ENCODE data around the gene FLACC1. TPM values are rescaled to one million over a fixed set of nuclear protein-coding genes. Genes with fewer than 3 reads are reported as not detected.

Gene FLACC1
- total and polyA plus RNA-seq, 2 donors (not counting 1 experiment from before 2014, with no cell fraction given): 1.5 to 5.0 TPM

DNA sequence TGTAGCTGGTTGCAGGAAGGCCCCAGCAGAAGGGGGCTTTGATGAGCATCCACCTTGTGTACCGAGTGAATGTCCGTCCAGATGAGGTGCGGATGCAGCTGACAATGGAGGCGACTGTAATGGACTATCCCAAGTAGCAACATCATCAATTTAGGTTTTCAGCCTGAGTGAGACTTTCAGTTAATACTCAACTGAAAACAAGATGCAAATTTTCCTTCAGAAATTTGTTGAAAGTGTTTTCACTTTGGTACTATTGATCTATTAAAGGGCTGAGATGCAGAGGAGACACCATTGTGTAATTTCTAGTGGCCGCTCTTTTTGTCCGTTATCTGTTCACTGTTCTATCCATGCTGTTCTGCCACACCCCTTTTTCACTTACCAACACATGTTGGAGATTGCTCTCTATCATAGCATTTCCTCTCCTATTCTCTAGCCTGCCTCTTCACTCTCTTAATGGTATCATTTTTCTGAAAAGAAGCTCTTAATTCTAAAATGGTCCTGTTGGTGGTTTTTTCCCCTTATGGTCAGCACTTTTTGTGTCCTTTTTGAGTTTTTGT, 108.8 kb downstream of the FLACC1 start:
- Histone ChIP-seq H3K9ac (ENCODE audit: low read length) (no peak overlapping the region), H3K27ac (ENCODE audit: low read length in 2 of 2) (no peak overlapping the region), H4K20me1 (ENCODE audit: control insufficient read depth, insufficient read depth, low read length, poor library complexity, severe bottlenecking) (no peaks in the 10 kb centered on the region), H3K36me3 (replicated peaks in 1 of 2; ENCODE audit: control extremely low read depth in 1 of 2, control insufficient read depth in 1 of 2, extremely low read depth in 1 of 2, insufficient read depth in 2 of 2, low read length in 1 of 2) (peaks cover 0 to 7% of the 10 kb centered on the region in 2 experiments), H3K79me2 (ENCODE audit: control insufficient read depth, insufficient read depth, low read length) (peaks cover 96% of the 10 kb centered on the region), H3K4me1 (ENCODE audit: control insufficient read depth in 2 of 2, insufficient read depth in 2 of 2, low read length in 2 of 2) (peaks cover 26 to 40% of the 10 kb centered on the region in 2 donors), H2AFZ (ENCODE audit: insufficient read depth, low read depth, low read length, poor library complexity, severe bottlenecking) (no peak overlapping the region), H3K9me3 (ENCODE audit: control extremely low read depth in 1 of 3, control insufficient read depth in 2 of 3, insufficient read depth in 1 of 3, low read length in 2 of 3) (no peaks in the 10 kb centered on the region), H3K4me3 (ENCODE audit: control extremely low read depth in 1 of 5, extremely low read depth in 1 of 5, insufficient read depth in 1 of 5, low read depth in 2 of 5, low read length in 4 of 5) (no peak overlapping the region), H3K4me2 (replicated peaks; ENCODE audit: low read depth, low read length, poor library complexity, severe bottlenecking) (no peak overlapping the region), H3K27me3 (replicated peaks in 1 of 4; ENCODE audit: control extremely low read depth in 1 of 4, control insufficient read depth in 3 of 4, insufficient read depth in 4 of 4, low read length in 3 of 4) (no peaks in the 10 kb centered on the region)
- DNase-seq (no peak), ATAC-seq (ENCODE audit: low read depth) (no peak)
- Mint-ChIP-seq H3K9me3 (ENCODE audit: insufficient read depth) (no peaks in the 10 kb centered on the region), H3K27ac (no peak overlapping the region), H3K4me1 (peaks cover 74% of the 10 kb centered on the region), H3K27me3 (no peaks in the 10 kb centered on the region), H3K4me3 (no peak overlapping the region)
- CTCF ChIA-PET: interaction anchor here (1.1 to 1.7 kb wide), 2 partner anchors 9 to 17 kb away, joined by 3 to 4 read pairs; no protein-coding TSS in a partner anchor
- POLR2A ChIA-PET: no interaction called here
- intact Hi-C loops (cut with micrococcal nuclease): no loop called here
- WGBS (ENCODE audit: insufficient coverage): 96% methylated on average over 6 of the region's 6 CpGs
- TF ChIP-seq, protein P1, sequence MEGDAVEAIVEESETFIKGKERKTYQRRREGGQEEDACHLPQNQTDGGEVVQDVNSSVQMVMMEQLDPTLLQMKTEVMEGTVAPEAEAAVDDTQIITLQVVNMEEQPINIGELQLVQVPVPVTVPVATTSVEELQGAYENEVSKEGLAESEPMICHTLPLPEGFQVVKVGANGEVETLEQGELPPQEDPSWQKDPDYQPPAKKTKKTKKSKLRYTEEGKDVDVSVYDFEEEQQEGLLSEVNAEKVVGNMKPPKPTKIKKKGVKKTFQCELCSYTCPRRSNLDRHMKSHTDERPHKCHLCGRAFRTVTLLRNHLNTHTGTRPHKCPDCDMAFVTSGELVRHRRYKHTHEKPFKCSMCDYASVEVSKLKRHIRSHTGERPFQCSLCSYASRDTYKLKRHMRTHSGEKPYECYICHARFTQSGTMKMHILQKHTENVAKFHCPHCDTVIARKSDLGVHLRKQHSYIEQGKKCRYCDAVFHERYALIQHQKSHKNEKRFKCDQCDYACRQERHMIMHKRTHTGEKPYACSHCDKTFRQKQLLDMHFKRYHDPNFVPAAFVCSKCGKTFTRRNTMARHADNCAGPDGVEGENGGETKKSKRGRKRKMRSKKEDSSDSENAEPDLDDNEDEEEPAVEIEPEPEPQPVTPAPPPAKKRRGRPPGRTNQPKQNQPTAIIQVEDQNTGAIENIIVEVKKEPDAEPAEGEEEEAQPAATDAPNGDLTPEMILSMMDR (IDR thresholded peaks at IDR 0.05): no peak
- no peak for TF ChIP-seq EZH2 (IDR thresholded peaks at IDR 0.05; ENCODE audit: borderline replicate concordance, insufficient read depth, low read depth, low read length, poor library complexity, severe bottlenecking)

DNA sequence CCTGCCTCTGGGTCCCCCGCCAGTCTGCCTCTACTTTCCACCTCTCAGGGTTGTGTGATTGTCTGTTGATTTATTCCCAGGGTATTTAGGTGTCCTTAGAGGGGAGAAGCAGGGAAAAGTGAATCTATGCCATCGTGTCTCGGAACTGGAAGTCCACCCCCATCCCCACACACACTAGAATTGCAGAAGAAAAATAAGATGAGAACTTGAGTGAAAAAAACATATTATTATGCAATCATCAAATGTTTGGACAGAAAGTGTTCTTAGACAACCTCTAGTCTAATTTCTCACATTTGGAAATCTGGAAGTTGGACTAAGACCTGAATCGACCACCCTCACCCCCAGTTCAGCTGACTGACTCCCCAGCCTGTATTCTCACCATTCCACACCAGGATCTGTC, 110.9 kb downstream of the FLACC1 start:
- H3K27ac ChIP-seq (ENCODE audit: low read length in 2 of 2): no peak overlapping the region
- H3K79me2 ChIP-seq (ENCODE audit: control insufficient read depth, insufficient read depth, low read length): peaks cover 93% of the 10 kb centered on the region
- intact Hi-C loops (cut with micrococcal nuclease): no loop called here
- no peak overlapping the region for H3K4me3 ChIP-seq (ENCODE audit: control extremely low read depth in 1 of 5, extremely low read depth in 1 of 5, insufficient read depth in 1 of 5, low read depth in 2 of 5, low read length in 4 of 5)
- H4K20me1 ChIP-seq (ENCODE audit: control insufficient read depth, insufficient read depth, low read length, poor library complexity, severe bottlenecking): no peaks in the 10 kb centered on the region
- Mint-ChIP-seq H3K9me3 (ENCODE audit: insufficient read depth) (no peaks in the 10 kb centered on the region), H3K27ac (peak overlapping the region; percentile 15), H3K4me3 (no peak overlapping the region), H3K4me1 (peaks cover 77% of the 10 kb centered on the region), H3K27me3 (no peaks in the 10 kb centered on the region)
- H3K4me2 ChIP-seq (replicated peaks; ENCODE audit: low read depth, low read length, poor library complexity, severe bottlenecking): no peak overlapping the region
- ATAC-seq (ENCODE audit: low read depth): no peak
- peaks cover 34 to 44% of the 10 kb centered on the region in 2 donors for H3K4me1 ChIP-seq (ENCODE audit: control insufficient read depth in 2 of 2, insufficient read depth in 2 of 2, low read length in 2 of 2)
- H3K9ac ChIP-seq (ENCODE audit: low read length): no peak overlapping the region
- 100% methylated on average over 1 of the region's 4 CpGs for WGBS (ENCODE audit: insufficient coverage)
- TF ChIP-seq EZH2 (IDR thresholded peaks at IDR 0.05; ENCODE audit: borderline replicate concordance, insufficient read depth, low read depth, low read length, poor library complexity, severe bottlenecking): no peak
- TF ChIP-seq, protein P1 (IDR thresholded peaks at IDR 0.05): no peak
- no peak for DNase-seq
- no peaks in the 10 kb centered on the region for H3K27me3 ChIP-seq (replicated peaks in 1 of 4; ENCODE audit: control extremely low read depth in 1 of 4, control insufficient read depth in 3 of 4, insufficient read depth in 4 of 4, low read length in 3 of 4)
- H3K9me3 ChIP-seq (ENCODE audit: control extremely low read depth in 1 of 3, control insufficient read depth in 2 of 3, insufficient read depth in 1 of 3, low read length in 2 of 3): no peaks in the 10 kb centered on the region
- ChIA-PET CTCF (interaction anchor here (1.2 to 1.7 kb wide), 3 partner anchors 9 to 14 kb away, joined by 3 to 8 read pairs (median 4); partner anchors contain the start of gene CASP8), POLR2A (interaction anchor here (1.0 kb wide), 1 partner anchor 8 kb away, joined by 6 read pairs; no protein-coding TSS in a partner anchor)
- peaks cover 0 to 7% of the 10 kb centered on the region in 2 experiments for H3K36me3 ChIP-seq (replicated peaks in 1 of 2; ENCODE audit: control extremely low read depth in 1 of 2, control insufficient read depth in 1 of 2, extremely low read depth in 1 of 2, insufficient read depth in 2 of 2, low read length in 1 of 2)
- no peak overlapping the region for H2AFZ ChIP-seq (ENCODE audit: insufficient read depth, low read depth, low read length, poor library complexity, severe bottlenecking)

Data from B cell (primary cell).